GM18873 (cell line): ENCODE data around the gene ACTN4.

ENCODE experiments used
- ATAC-seq: cut with Tn5 transposase; IDR thresholded peaks from one replicate; pipeline ENCODE4 v1.9.1; 2021; ENCODE audit warnings: mild to moderate bottlenecking, moderate library complexity, moderate number of reproducible peaks; ENCODE audit not compliant: unreplicated experiment, low FRiP score

The ACTN4 gene

DNA sequence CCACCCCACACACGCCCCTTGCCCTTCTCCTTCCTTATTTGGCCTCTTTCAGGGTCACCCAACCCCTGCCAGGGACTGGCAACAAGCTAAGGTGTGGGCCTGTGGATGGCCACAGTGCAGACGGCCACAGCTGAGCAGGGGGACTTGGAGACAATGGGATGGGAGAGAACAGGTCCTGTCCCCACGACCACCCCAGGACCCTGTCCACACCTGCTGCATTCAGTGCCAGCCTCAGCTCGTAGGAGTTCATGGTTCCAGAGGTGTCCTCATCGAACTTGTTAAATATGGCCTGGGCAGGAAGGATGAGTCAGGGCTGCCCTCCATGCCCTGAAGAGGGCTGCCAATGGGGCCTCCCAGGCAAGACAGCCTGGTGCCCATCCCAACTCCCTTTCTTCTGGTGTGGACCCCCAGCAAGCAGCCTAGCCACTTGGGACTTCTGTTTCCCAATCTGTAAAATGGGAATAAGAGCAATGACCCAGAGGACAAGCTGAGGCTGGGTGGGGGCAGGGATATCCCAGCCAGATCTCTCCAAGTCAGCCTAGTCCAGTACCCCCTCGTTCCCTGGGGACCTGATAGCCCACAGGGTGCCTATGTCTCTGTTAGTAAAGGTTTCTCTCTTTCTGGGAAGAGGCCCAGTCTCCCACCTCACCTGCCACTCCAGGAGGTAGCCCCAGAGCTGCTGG, 86.2 kb downstream of the ACTN4 start:
- ATAC-seq = no peak

DNA sequence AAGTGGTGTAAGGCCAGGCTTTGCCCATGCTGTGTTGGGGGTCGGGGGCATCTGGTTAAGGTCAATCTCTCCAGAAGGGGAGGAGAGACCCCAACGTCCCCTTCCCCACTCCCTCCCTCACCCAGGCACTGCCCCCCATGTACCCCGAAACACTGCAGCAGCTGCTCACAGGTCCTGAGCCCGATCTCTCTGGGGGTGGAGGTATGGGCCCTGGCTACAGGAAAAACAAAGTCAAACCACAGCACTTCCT, 86.7 kb downstream of the ACTN4 start:
- no peak for ATAC-seq

DNA sequence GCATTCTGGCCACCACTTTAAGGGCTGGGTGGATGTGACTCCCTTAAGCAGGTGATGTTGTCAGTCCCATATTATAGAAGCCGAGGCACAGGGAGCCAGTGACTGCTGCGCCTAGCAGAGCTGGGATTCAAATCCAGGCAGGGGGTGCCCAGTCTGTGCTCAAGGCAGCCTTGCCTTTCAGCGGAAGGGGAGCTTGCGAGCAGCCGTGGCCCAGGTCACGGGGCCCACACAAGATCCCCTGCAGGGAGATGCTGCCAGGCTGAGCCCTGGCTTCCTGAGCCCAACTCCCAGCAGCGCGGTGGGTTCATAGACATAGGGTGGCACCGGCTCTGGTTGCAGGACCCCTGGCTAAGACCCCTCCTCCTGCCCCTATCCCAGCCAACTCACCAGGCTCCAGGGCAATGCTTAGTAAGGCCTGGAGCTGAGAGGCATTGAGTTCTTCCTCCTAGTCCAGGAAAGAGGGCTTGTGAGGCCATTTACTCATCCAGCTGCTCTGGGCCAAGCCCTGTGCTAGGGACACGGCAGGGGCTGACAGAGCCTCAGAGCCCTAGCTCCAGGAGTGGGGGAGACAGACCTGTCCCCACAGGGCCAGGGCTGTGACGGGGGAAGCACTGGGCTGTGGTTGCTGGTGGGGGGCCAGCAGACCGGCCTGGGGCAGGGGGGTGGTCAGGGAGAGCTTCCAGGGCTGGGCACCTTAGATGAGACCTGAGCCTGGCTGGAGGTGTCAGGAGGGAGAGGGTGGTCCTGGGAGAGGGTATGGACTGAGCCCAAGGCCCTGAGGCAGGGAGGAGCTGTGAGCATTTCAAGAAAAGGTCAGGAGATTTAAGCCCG, 87.2 kb downstream of the ACTN4 start:
- no peak for ATAC-seq

DNA sequence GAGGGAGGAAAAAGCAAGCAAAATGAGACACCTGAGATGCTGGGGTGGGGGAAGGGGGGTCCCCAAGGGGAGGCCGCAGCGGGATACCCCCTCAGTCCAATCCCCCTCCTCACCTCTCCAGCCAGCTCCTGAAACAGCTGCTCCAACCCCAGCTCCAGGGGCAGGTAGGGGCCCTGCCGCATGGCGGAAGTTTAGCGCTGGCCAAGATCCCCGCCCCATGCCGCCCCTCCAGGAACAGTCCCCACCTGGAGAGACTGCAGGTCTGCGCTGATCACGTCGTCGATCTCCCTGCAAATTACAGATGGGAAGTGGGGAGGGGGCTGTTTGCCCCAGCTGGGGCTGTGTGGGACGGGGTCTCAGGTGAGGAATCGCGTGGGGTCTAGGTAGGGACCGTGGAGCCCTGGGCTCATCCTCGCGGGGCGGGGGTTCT, 87.8 kb downstream of the ACTN4 start:
- ATAC-seq = no peak

DNA sequence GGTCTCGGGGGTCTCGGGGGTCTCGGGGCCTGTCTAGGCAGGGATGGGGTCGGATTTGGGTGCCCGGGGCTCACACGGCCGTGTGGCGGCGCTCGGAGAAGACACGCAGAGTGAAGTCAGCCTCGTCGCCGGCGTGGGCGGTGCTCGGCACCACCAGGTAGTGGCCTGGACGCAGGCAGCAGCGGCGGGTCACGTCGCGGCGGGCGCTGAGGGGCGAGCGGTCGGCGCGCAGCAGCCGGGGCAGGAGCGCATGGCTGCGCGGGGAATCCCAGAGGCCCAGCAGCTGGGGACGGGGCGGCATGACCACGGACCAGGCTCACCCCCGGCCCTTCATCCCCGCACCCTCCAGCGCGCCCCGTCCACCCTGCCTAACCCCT, 88.6 kb downstream of the ACTN4 start:
- no peak for ATAC-seq

DNA sequence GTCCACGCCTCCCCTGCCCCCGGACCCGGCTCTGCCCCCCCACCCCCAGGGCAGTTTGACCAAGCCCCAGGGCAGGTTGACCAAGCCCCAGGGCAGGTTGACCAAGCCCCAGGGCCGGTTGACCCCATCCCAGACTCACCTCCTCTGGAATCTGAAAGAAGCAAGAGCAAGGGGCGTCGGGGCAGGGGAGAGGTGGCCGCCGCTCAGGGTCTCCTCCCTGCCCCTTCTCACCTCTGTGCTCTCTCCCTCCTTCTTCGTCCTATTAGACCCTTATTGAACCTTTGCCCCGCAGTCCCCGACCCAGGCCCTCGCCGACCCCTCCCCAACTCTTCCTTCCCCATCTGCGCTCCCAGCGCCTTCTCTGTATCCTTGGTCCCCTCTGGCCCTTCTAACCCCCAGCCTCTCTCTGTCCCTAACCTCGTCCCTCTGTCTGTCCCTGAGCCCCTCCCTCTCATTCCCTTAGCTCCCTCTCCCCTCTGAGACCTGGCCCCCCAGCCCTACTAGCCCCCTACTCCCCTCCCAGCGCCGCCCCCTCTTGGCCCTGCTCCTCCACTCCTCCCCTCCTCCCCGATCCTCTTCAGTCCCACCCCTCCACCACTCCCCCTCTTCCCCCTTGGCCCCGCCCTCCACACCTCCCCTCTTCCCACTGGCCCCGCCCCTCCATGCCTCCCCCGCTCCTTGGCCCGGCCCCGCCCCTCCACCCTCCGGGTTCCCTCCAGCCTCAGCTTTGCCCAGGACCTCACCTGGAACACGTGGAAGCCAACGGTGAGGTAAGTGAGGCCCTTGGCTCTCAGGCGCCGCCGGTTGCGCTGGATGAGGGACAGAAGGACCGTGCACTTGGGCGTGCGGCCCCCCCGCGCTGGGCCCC, 89.2 kb downstream of the ACTN4 start:
- no peak for ATAC-seq

DNA sequence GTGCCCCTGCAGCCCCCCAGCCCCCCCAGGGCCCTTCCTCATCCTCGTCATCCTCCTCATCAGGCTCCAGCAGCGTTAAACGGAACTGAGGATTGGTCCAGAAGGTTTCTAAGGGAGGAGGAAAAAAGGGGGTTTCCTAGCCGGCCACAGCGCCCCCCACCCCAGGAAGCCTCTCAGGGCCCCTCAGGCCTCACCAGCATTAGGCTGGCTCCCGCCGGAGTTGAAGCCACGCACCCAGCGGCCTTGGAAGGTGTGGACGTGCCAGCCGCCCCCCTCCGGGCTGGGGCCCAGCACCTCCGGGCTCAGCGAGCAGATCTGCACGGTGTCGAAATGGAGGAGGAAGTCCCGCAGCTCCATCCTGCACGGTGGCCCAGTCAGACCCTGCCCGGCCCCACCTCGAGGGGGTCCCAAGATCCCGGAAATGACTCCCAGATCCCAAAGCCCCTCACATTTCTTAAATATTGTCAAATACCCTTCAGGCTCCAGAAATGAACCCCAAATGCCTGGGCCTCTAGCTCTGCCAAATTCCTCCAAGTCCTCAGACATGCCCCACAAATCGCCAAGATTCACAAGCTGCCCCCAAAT, 89.9 kb downstream of the ACTN4 start:
- ATAC-seq = no peak

DNA sequence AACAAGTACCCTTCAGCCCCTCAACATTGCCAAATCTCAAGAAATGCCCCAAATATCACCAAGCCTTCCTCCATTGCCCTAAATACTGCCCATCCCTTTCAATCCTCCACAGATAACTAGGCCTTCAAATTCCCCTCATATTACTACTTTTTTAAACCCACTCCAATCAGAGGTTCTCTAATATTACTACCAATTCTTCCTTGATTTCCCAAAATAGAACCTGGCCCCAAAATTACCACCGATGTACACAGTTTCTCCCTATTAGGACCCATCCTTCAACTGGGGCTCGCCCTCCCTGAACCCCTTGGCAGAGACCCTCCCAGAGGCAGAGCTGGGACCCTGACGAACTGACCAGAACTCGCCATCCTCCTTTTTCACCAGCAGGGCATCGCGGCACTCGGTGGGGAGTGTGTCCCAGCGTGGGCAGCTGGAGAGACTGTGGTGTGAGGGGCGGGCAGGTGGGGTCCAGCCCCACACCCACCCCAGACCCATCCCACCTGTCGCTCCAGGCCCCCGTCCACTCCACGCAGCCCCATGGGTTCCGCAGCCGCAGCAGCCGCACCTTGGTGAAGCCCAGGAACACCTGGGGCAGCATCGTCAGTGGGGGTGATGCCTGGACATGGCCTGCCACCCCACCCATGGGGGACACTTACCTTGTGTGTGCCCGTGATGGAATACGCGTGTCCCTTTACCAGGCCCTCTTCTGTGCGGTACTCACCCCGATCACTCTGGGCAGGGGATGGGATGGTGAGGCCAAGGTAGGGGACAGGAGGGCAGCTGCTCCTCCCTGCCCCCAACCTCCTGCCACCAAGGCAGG, 90.7 kb downstream of the ACTN4 start:
- no peak for ATAC-seq

DNA sequence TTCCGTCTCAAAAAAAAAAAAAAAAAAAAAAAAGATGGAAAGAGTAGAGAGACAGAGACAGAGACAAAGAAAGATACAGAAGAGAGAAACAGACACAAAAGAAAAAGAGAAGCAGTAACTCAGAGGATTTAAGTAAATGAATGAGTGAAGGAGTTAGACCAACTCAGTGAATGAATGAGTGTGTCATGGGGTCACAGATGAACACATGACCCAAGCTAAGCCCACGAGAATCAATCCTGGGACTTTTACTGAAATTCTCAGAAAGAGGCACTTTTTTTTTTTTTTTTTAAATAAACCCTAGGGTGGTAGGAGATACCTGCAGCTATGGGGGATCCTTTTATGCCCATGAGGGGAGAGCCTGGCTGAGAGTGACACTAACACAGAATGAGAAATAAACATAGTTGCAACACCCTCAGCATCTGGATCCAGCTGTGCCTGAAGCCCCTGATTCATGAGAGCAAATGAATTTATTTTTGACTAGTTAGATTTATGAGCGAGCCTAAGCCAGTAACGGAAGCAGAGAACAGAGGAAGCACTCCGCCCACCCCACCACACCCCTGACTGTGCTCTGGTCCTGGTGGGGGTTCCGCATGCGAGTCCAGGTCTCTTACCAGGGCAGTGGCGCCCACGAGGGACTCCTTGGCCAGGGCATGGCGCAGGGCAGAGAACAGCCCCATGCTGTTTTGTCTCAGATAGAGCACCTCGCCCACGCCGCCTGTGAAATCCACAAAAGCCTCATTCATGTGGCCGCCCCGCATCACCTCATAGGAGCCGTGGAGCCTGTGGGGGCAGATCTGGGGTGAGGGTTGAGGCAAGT, 92.2 kb downstream of the ACTN4 start:
- ATAC-seq = no peak

DNA sequence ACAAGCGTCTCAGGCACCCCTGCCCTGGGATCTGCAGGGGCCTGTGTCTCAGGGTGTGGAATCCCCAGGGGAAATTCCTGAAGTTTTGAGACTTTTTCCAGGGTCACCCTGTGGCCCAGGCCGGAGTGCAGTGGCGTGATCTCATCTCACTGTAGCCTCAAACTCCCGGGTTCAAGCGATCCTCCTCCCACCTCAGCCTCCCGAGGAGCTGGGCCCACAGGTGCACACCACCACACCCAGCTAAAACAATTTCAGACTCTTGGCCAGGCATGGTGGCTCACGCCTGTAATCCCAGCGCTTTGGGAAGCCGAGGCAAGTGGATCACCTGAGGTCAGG, 92.8 kb downstream of the ACTN4 start:
- no peak for ATAC-seq

DNA sequence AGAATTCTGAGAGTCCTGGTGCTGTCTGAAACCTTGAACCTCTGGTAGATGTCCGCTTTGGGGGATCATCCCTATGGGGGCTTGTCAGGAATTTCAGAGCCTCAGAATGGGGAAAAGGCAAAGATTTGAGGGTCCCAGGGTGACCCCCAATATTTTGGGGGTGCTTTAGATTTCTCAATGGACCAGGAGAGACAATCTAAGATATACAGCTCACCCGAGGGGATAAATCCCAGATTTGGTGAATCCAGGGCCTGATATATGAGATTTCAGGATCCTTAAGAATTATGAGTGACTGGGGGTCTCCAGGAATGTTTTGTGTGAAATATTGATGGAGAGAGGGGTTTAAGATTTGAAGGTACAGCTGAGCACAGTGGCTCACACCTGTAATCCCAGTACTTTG, 93.5 kb downstream of the ACTN4 start:
- no peak for ATAC-seq

DNA sequence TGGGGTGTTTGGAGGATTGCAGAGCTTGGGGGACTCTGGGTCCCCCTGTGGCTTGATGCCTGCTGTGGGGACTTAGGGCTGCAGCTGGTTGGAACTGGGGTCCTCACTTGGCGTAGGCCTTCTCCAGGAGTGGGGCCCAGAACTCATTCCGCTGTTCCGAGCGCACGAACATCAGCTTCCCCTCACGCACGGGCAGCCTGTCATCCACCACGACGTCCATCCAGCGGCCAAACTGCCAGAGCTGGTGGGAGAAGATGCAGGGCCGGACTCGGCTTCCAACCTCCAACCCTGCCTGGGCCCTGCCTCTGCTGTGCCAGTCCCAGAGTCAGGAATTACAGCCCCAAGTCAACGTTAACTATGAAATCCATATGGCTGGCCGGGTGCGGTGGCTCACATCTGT, 94.2 kb downstream of the ACTN4 start:
- no peak for ATAC-seq

DNA sequence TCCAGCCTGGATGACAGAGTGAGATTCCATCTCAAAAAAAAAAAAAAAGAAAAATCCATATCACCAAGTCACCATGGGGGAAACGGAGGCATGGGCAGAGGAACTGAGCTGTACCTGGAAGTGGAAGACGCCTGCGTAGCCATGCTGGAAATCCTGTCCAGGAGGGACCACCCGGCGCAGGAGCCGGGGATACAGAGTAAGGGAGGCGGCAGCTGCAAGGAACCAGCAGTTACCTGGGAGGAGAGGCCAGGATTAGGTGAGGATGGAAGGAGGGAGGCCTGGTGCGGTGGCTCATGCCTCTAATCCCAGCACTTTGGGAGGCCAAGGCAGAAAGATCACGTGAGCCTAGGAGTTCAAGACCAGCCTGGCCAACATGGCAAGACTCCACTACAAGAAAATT, 94.8 kb downstream of the ACTN4 start:
- no peak for ATAC-seq

DNA sequence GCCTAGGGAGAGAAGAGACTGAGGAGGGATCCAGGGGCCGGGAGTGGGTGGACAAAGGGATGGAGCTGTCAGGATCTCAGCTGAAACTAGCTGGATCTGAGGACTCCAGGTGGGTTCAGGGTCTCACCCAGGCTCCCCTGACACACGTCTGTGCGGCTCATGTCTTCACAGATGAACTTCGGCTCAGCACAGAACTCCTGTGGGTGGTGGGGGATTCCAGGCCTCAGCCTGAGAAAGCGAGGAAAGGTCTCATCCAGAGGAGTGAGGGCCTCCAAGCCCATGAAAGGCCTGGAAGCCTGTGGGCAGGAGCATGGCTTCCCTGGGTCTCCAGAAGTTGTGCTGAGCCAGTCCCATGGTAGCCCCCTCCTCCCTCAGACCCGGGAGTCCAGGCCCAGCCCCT, 95.5 kb downstream of the ACTN4 start:
- no peak for ATAC-seq

DNA sequence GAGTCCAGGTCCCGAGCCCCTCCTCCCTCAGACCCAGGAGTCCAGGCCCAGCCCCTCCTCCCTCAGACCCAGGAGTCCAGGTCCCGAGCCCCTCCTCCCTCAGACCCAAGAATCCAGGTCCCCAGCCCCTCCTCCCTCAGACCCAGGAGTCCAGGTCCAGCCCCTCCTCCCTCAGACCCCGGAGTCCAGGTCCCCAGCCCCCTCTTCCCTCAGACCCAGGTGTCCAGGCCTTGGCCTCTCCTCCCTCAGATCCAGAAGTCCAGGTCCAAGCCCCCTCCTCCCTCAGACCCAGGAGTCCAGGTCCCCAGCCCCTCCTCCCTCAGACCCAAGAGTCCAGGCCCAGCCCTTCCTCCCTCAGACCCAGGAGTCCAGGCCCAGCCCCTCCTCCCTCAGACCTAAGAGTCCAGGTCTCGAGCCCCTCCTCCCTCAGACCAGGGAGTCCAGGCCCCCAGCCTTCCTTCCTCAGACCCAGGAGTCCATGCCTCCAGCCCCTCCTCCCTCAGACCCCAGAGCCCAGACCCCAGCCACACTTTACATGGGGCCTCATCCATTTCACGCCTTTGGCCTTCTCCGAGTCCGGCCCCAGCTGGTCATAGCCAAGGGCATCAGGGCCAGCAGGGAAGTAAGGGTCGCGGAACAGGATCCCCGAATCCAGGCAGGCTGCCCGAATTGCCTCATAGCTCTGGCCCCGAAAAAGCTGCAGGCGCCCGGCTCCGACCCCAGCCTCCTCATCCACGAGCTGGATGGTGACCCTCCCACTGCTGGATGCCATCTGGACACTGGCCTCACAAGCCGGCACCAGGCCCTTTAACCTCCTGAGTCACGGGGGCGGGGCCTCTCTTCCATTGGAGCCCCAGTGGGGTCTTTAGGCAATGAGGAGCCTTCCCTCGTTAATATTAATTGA, 96.2 kb downstream of the ACTN4 start:
- no peak for ATAC-seq

DNA sequence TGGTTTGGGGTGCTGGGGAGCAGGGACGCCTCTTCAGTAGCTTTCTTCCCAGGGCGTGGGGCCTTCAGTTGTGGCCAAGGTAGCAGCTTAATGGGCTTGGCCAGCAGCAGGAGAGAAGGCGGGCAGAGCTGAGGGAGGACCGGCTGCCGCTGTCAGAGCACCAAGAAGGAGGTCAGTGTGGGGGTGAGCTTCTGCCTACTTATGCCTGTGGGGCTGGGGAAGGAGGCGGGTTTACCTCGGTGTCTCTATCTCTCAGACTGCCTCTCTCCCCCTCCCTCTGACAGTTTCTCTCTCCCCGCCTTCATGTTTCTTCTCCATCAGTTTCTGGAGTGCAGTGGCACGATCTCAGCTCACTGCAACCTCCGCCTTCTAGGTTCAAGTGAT, 96.8 kb downstream of the ACTN4 start, which contains the start of gene CAPN12:
CAPN12 (minus strand) TSS at position 177 of the 384 bp plus-strand sequence. CDS start 309 bp downstream, outside the sequence.
- no peak for ATAC-seq

DNA sequence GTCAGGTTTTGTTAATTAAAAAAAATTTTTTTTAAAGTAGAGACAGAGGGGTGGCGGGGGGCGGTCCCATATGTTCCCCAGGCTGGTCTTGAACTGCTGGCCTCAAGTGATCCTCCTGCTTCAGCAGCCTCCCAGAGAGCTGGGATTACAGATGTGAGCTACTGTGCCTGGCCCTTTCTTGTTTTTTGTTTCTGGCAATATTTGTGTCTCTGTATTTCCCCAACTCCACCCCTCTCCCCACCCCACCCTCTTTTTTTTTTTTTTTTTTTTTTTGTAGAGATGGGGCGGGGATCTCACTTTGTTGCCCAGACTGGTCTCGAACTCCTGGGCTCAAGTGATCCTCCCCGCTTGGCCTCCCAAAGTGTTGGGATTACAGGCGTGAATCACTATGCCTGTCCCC, 97.4 kb downstream of the ACTN4 start:
- no peak for ATAC-seq

DNA sequence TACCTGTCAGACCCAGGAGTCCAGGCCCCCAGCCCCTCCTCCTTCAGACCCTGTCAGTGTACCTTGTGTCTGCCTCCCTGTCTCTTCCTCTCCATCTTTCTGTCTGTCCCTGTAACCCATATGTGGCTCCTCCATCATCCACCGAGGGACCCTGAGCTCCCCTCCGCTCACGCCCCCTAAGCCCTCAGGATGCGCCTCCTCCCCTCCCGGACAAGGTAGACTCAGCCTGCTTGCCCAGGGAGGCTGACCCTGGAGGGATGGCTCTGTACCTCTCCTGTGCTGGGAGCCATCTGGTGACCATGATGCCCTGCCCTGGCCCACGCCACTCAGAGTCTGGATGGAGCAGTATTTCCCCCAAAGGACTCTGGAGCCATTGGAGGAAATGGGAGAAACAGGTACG, 97.9 kb downstream of the ACTN4 start:
- no peak for ATAC-seq
